Activated naive CD8-positive, alpha-beta T cell treated with anti-CD3 and anti-CD28 coated beads for 36 hours (primary cell): ENCODE measurements around the gene PCDHB5. TPM values are rescaled to one million over a fixed set of nuclear protein-coding genes. Genes with fewer than 3 reads are reported as not detected.
"Not testable (repeated sequence)": the region's sequence is repeated elsewhere in the genome, so short reads cannot be mapped to it uniquely, and the experiment has no call there.

Source experiments
- DNase-seq: peaks from one replicate; pipeline ENCODE4 v3.0.0; 2021
- H3K27ac Mint-ChIP-seq: one replicate; pipeline ENCODE4 v1.8.0; 2022; ENCODE audit warnings: mild to moderate bottlenecking, moderate library complexity, mixed read lengths
- H3K27me3 Mint-ChIP-seq: one replicate; pipeline ENCODE4 v1.8.0; 2022; ENCODE audit warnings: mild to moderate bottlenecking, mixed read lengths
- H3K36me3 Mint-ChIP-seq: one replicate; pipeline ENCODE4 v1.8.0; 2021; ENCODE audit warnings: mild to moderate bottlenecking, mixed read lengths
- H3K4me1 Mint-ChIP-seq: one replicate; pipeline ENCODE4 v1.8.0; 2021; ENCODE audit warnings: mixed read lengths
- H3K4me3 Mint-ChIP-seq: one replicate; pipeline ENCODE4 v1.8.0; 2022; ENCODE audit warnings: mild to moderate bottlenecking, moderate library complexity, mixed read lengths
- H3K9me3 Mint-ChIP-seq: one replicate; pipeline ENCODE4 v1.8.0; 2022; ENCODE audit warnings: mixed read lengths
- total RNA-seq, 2 experiments: library from RNA; stranded (reverse); gene quantifications; one replicate each; pipeline ENCODE4 v1.2.3, GENCODE V29; 2021

PCDHB5 gene
- total RNA-seq, 2 experiments from 2014 or later, result not detected

GRCh38 chr5:141127305-141127704 lies 7.7 kb upstream of the PCDHB5 start:
- no peak for DNase-seq
- Mint-ChIP-seq H3K4me1 (no peaks in the 10 kb centered on the region), H3K27ac (no peak overlapping the region), H3K27me3 (peaks cover 37% of the 10 kb centered on the region), H3K36me3 (peaks cover 5% of the 10 kb centered on the region), H3K4me3 (no peak overlapping the region), H3K9me3 (peaks cover 12% of the 10 kb centered on the region)

GRCh38 chr5:141135718-141136266 lies 786 bp downstream of the PCDHB5 start:
- H3K9me3 Mint-ChIP-seq, result peaks cover 27% of the 10 kb centered on the region
- H3K4me1 Mint-ChIP-seq, result peaks cover 5% of the 10 kb centered on the region
- no peak overlapping the region for H3K27ac Mint-ChIP-seq
- no peak for DNase-seq
- H3K36me3 Mint-ChIP-seq, result peaks cover 13% of the 10 kb centered on the region
- peaks cover 37% of the 10 kb centered on the region for H3K27me3 Mint-ChIP-seq
- no peak overlapping the region for H3K4me3 Mint-ChIP-seq

- peaks cover 44% of the 10 kb centered on the region for H3K27me3 Mint-ChIP-seq
- peaks cover 13% of the 10 kb centered on the region for H3K36me3 Mint-ChIP-seq
- DNase-seq, H3K4me3 Mint-ChIP-seq, H3K4me1 Mint-ChIP-seq, H3K27ac Mint-ChIP-seq: not testable (repeated sequence)
- H3K9me3 Mint-ChIP-seq, result peaks cover 25% of the 10 kb centered on the region
These were observed 2.3 kb downstream of the PCDHB5 start for GRCh38 chr5:141137346-141137745.

GRCh38 chr5:141149812-141150211 lies 14.8 kb downstream of the PCDHB5 start, which contains the start of gene PCDHB6:
TSS of gene PCDHB6 (plus strand) at chr5:141150057. CDS start at chr5:141150258, 201 bp downstream.
- Mint-ChIP-seq H3K9me3 (peaks cover 27% of the 10 kb centered on the region), H3K27me3 (peaks cover 69% of the 10 kb centered on the region), H3K27ac (no peak within 1 kb of the TSS), H3K4me3 (no peak within 1 kb of the TSS), H3K4me1 (no peaks in the 10 kb centered on the region), H3K36me3 (peaks cover 11% of the 10 kb centered on the region)
- no peak for DNase-seq

- Mint-ChIP-seq H3K9me3 (peaks cover 27% of the 10 kb centered on the region), H3K27ac (no peak overlapping the region), H3K27me3 (peaks cover 68% of the 10 kb centered on the region), H3K4me1 (no peaks in the 10 kb centered on the region), H3K36me3 (peaks cover 11% of the 10 kb centered on the region), H3K4me3 (no peak overlapping the region)
- DNase-seq, result no peak
These were observed 15.4 kb downstream of the PCDHB5 start for GRCh38 chr5:141150224-141150992.

- Mint-ChIP-seq H3K36me3 (peaks cover 11% of the 10 kb centered on the region), H3K4me3 (no peak overlapping the region), H3K27ac (no peak overlapping the region), H3K4me1 (no peaks in the 10 kb centered on the region), H3K9me3 (peaks cover 28% of the 10 kb centered on the region), H3K27me3 (peaks cover 72% of the 10 kb centered on the region)
- DNase-seq, result no peak
These were observed 16.0 kb downstream of the PCDHB5 start for GRCh38 chr5:141150993-141151325.

GRCh38 chr5:141151632-141152031 lies 16.6 kb downstream of the PCDHB5 start:
- H3K27ac Mint-ChIP-seq, H3K4me1 Mint-ChIP-seq, DNase-seq, H3K4me3 Mint-ChIP-seq: not testable (repeated sequence)
- peaks cover 30% of the 10 kb centered on the region for H3K9me3 Mint-ChIP-seq
- peaks cover 14% of the 10 kb centered on the region for H3K36me3 Mint-ChIP-seq
- H3K27me3 Mint-ChIP-seq, result peaks cover 72% of the 10 kb centered on the region

GRCh38 chr5:141152096-141152495 lies 17.1 kb downstream of the PCDHB5 start:
- DNase-seq, H3K27ac Mint-ChIP-seq, H3K4me1 Mint-ChIP-seq, H3K4me3 Mint-ChIP-seq: not testable (repeated sequence)
- peaks cover 34% of the 10 kb centered on the region for H3K9me3 Mint-ChIP-seq
- peaks cover 18% of the 10 kb centered on the region for H3K36me3 Mint-ChIP-seq
- H3K27me3 Mint-ChIP-seq, result peaks cover 76% of the 10 kb centered on the region

GRCh38 chr5:141155540-141156374 lies 20.8 kb downstream of the PCDHB5 start:
- H3K4me3 Mint-ChIP-seq, result no peak overlapping the region
- no peak overlapping the region for H3K27ac Mint-ChIP-seq
- no peak for DNase-seq
- H3K36me3 Mint-ChIP-seq, result peaks cover 18% of the 10 kb centered on the region
- peaks cover 60% of the 10 kb centered on the region for H3K27me3 Mint-ChIP-seq
- peaks cover 31% of the 10 kb centered on the region for H3K9me3 Mint-ChIP-seq
- H3K4me1 Mint-ChIP-seq, result no peaks in the 10 kb centered on the region

GRCh38 chr5:141157356-141157755 lies 22.4 kb downstream of the PCDHB5 start:
- not testable (repeated sequence) for H3K4me3 Mint-ChIP-seq, H3K4me1 Mint-ChIP-seq, DNase-seq, H3K27ac Mint-ChIP-seq
- Mint-ChIP-seq H3K36me3 (peaks cover 12% of the 10 kb centered on the region), H3K27me3 (peaks cover 53% of the 10 kb centered on the region), H3K9me3 (peaks cover 21% of the 10 kb centered on the region)

GRCh38 chr5:141157901-141158300 lies 22.9 kb downstream of the PCDHB5 start:
- H3K4me1 Mint-ChIP-seq, H3K27ac Mint-ChIP-seq, DNase-seq, H3K36me3 Mint-ChIP-seq, H3K4me3 Mint-ChIP-seq: not testable (repeated sequence)
- peaks cover 22% of the 10 kb centered on the region for H3K9me3 Mint-ChIP-seq
- H3K27me3 Mint-ChIP-seq, result peaks cover 48% of the 10 kb centered on the region

GRCh38 chr5:141172381-141173204 lies 37.6 kb downstream of the PCDHB5 start, which contains the start of gene PCDHB7:
TSS of gene PCDHB7 (plus strand) at chr5:141172644. CDS start at chr5:141172836, 192 bp downstream.
- Mint-ChIP-seq H3K4me1 (peaks cover 2% of the 10 kb centered on the region), H3K27me3 (peaks cover 37% of the 10 kb centered on the region), H3K9me3 (peaks cover 12% of the 10 kb centered on the region), H3K36me3 (peaks cover 8% of the 10 kb centered on the region), H3K4me3 (no peak within 1 kb of the TSS), H3K27ac (no peak within 1 kb of the TSS)
- DNase-seq, result no peak

- H3K4me3 Mint-ChIP-seq, H3K4me1 Mint-ChIP-seq, H3K36me3 Mint-ChIP-seq, H3K27ac Mint-ChIP-seq, DNase-seq: not testable (repeated sequence)
- H3K9me3 Mint-ChIP-seq, result peaks cover 12% of the 10 kb centered on the region
- peaks cover 23% of the 10 kb centered on the region for H3K27me3 Mint-ChIP-seq
These were observed 39.5 kb downstream of the PCDHB5 start for GRCh38 chr5:141174291-141175104.

GRCh38 chr5:141175933-141176332 lies 40.9 kb downstream of the PCDHB5 start:
- Mint-ChIP-seq H3K27ac (no peak overlapping the region), H3K9me3 (peaks cover 16% of the 10 kb centered on the region), H3K36me3 (peaks cover 8% of the 10 kb centered on the region), H3K27me3 (peaks cover 27% of the 10 kb centered on the region), H3K4me3 (no peak overlapping the region), H3K4me1 (peaks cover 2% of the 10 kb centered on the region)
- DNase-seq, result no peak
